Measurements from ENCODE around the gene PECR.
"Not testable (repeated sequence)": the region's sequence is repeated elsewhere in the genome, so short reads cannot be mapped to it uniquely, and the experiment has no call there.

GRCh38 chr2:215988556-215989207, 92.9 kb downstream of the PECR start:
- not testable (repeated sequence) for TF ChIP-seq CTCF (IDR thresholded peaks at IDR 0.05 in 8 of 11, conservative IDR thresholded peaks at IDR 0.05 in 3 of 11); POLR2AphosphoS5 (IDR thresholded peaks at IDR 0.05)

Data from spleen (tissue), 7 donors.